NK-92 treated with Interleukin-12 subunit alpha and Interleukin-12 subunit beta, amount 100 ng/mL, for 24 hours (cell line): ENCODE results near the gene ENAH.
"Not testable (repeated sequence)": the region's sequence is repeated elsewhere in the genome, so short reads cannot be mapped to it uniquely, and the experiment has no call there.

Experiments used
- DNase-seq: peaks from one replicate; lab custom pipeline; 2025; lab: John Stamatoyannopoulos, UW

Gene ENAH

GRCh38 chr1:225652729-225653462 lies at the start of gene ENAH:
TSS of gene ENAH (minus strand) at chr1:225653123. CDS start at chr1:225652690, 433 bp downstream.
- no peak for DNase-seq

- no peak for DNase-seq
These were observed 48.1 kb upstream of the ENAH start for GRCh38 chr1:225700889-225701465.

GRCh38 chr1:225700164-225700821 lies 47.4 kb upstream of the ENAH start:
- DNase-seq = no peak

- no peak for DNase-seq
These were observed 46.4 kb upstream of the ENAH start for GRCh38 chr1:225699336-225699735.

- not testable (repeated sequence) for DNase-seq
These were observed 45.3 kb upstream of the ENAH start for GRCh38 chr1:225698194-225698593.

- DNase-seq = no peak
These were observed 44.5 kb upstream of the ENAH start for GRCh38 chr1:225697428-225697827.

GRCh38 chr1:225695578-225696337 lies 42.8 kb upstream of the ENAH start:
- DNase-seq = no peak

GRCh38 chr1:225694151-225694603 lies 41.3 kb upstream of the ENAH start:
- DNase-seq = no peak

GRCh38 chr1:225693697-225694096 lies 40.8 kb upstream of the ENAH start:
- not testable (repeated sequence) for DNase-seq

- DNase-seq = no peak
These were observed 40.3 kb upstream of the ENAH start for GRCh38 chr1:225693085-225693696.

GRCh38 chr1:225692517-225692879 lies 39.6 kb upstream of the ENAH start:
- DNase-seq = no peak

- DNase-seq = no peak
These were observed 39.1 kb upstream of the ENAH start for GRCh38 chr1:225691861-225692516.

GRCh38 chr1:225691377-225691776 lies 38.5 kb upstream of the ENAH start:
- no peak for DNase-seq

GRCh38 chr1:225689882-225690459 lies 37.0 kb upstream of the ENAH start:
- DNase-seq = no peak

GRCh38 chr1:225688345-225688744 lies 35.4 kb upstream of the ENAH start:
- DNase-seq = no peak

GRCh38 chr1:225685476-225686176 lies 32.7 kb upstream of the ENAH start:
- no peak for DNase-seq

GRCh38 chr1:225684741-225685140 lies 31.8 kb upstream of the ENAH start:
- no peak for DNase-seq

GRCh38 chr1:225681231-225681630 lies 28.3 kb upstream of the ENAH start:
- no peak for DNase-seq

- no peak for DNase-seq
These were observed 25.6 kb upstream of the ENAH start for GRCh38 chr1:225678545-225678944.

- no peak for DNase-seq
These were observed 24.6 kb upstream of the ENAH start for GRCh38 chr1:225677350-225678124.
